Liver (tissue), 9 donors: Measurements from ENCODE around the gene ZNF101. TPM values are rescaled to one million over a fixed set of nuclear protein-coding genes. Genes with fewer than 3 reads are reported as not detected.

Experiments used
- DNase-seq: peaks from one replicate; pipeline ENCODE4 v3.0.0-alpha.2; 2017; ENCODE audit warnings: low spot score
- H3K27ac ChIP-seq, 2 donors: one replicate each; pipeline ENCODE4 v1.7.0; 2013; ENCODE audit warnings: inconsistent platforms in 2 of 2, low read length in 2 of 2, control low read depth in 1 of 2, low read depth in 1 of 2, mild to moderate bottlenecking in 1 of 2
- H3K27me3 ChIP-seq, 4 donors: one replicate each; pipeline versions ENCODE4 v1.6.1 to v1.7.0; 2013; ENCODE audit warnings: low read length in 3 of 4, inconsistent platforms in 1 of 4, mild to moderate bottlenecking in 1 of 4, moderate library complexity in 1 of 4; ENCODE audit not compliant: control insufficient read depth in 4 of 4, insufficient read depth in 4 of 4
- H3K36me3 ChIP-seq, 4 donors: one replicate each; pipeline versions ENCODE4 v1.6.1 to v1.7.0; 2013; ENCODE audit warnings: low read length in 3 of 4, mild to moderate bottlenecking in 3 of 4, low read depth in 1 of 4, moderate library complexity in 1 of 4; ENCODE audit not compliant: control insufficient read depth in 4 of 4, insufficient read depth in 3 of 4
- H3K4me1 ChIP-seq, 4 donors: one replicate each; pipeline versions ENCODE4 v1.6.1 to v1.7.0; 2013; ENCODE audit warnings: low read length in 3 of 4, mild to moderate bottlenecking in 3 of 4, moderate library complexity in 1 of 4; ENCODE audit not compliant: control insufficient read depth in 4 of 4, insufficient read depth in 4 of 4
- H3K4me3 ChIP-seq, 3 donors: one replicate each; pipeline versions ENCODE4 v1.6.1 to v1.7.0; 2013; ENCODE audit warnings: low read length in 3 of 3, control low read depth in 1 of 3, low read depth in 1 of 3, mild to moderate bottlenecking in 1 of 3
- H3K9ac ChIP-seq, 2 donors: one replicate each; pipeline ENCODE4 v1.7.0; 2013; ENCODE audit warnings: low read length in 2 of 2, mild to moderate bottlenecking in 2 of 2, moderate library complexity in 2 of 2, control low read depth in 1 of 2, low read depth in 1 of 2
- H3K9me3 ChIP-seq, 4 donors: one replicate each; pipeline versions ENCODE4 v1.6.1 to v1.7.0; 2013; ENCODE audit warnings: low read length in 3 of 4; ENCODE audit not compliant: control insufficient read depth in 4 of 4
- ATF3 ChIP-seq: IDR thresholded peaks from 2 replicates; pipeline ENCODE4 v1.6.1; 2016; ENCODE audit warnings: antibody characterized with exemption
- EGR1 ChIP-seq, 2 donors: IDR thresholded peaks; 2 replicates each; pipeline ENCODE4 v1.6.1; 2016 to 2018; ENCODE audit warnings: antibody characterized with exemption in 2 of 2, low read depth in 2 of 2
- FOXA2 ChIP-seq: IDR thresholded peaks from 2 replicates; pipeline ENCODE4 v1.6.1; 2016; ENCODE audit warnings: antibody characterized with exemption
- GABPA ChIP-seq, 2 donors: IDR thresholded peaks in 1 of 2; conservative IDR thresholded peaks in 1 of 2; 2 replicates each; pipeline ENCODE4 v1.6.1; 2016; ENCODE audit warnings: antibody characterized with exemption in 2 of 2, mild to moderate bottlenecking in 1 of 2, moderate library complexity in 1 of 2
- HNF4A ChIP-seq, 2 donors: conservative IDR thresholded peaks; 2 replicates each; pipeline ENCODE4 v1.6.1; 2016; ENCODE audit warnings: antibody characterized with exemption in 2 of 2, mild to moderate bottlenecking in 2 of 2
- HNF4G ChIP-seq: IDR thresholded peaks from 2 replicates; pipeline ENCODE4 v1.6.1; 2016; ENCODE audit warnings: antibody characterized with exemption
- JUND ChIP-seq, 2 donors: IDR thresholded peaks; 2 replicates each; pipeline ENCODE4 v1.6.1; 2016; ENCODE audit warnings: antibody characterized with exemption in 2 of 2
- MAX ChIP-seq: IDR thresholded peaks from 2 replicates; pipeline ENCODE4 v1.6.1; 2016; ENCODE audit warnings: antibody characterized with exemption
- NR2F2 ChIP-seq: IDR thresholded peaks from 2 replicates; pipeline ENCODE4 v1.6.1; 2016; ENCODE audit warnings: antibody characterized with exemption
- RAD21 ChIP-seq, 2 donors: IDR thresholded peaks; 2 replicates each; pipeline ENCODE4 v1.6.1; 2016; ENCODE audit warnings: antibody characterized with exemption in 2 of 2, mild to moderate bottlenecking in 2 of 2
- REST ChIP-seq: IDR thresholded peaks from 2 replicates; pipeline ENCODE4 v1.6.1; 2016; ENCODE audit warnings: antibody characterized with exemption, mild to moderate bottlenecking
- RXRA ChIP-seq, 2 donors: IDR thresholded peaks; 2 replicates each; pipeline ENCODE4 v1.6.1; 2017 to 2018; ENCODE audit warnings: antibody characterized with exemption in 2 of 2, mild to moderate bottlenecking in 1 of 2
- SP1 ChIP-seq: IDR thresholded peaks from 2 replicates; pipeline ENCODE4 v1.6.1; 2018; ENCODE audit warnings: antibody characterized with exemption, mild to moderate bottlenecking
- TAF1 ChIP-seq: conservative IDR thresholded peaks from 2 replicates; pipeline ENCODE4 v1.6.1; 2016; ENCODE audit warnings: antibody characterized with exemption, mild to moderate bottlenecking
- YY1 ChIP-seq: IDR thresholded peaks from 2 replicates; pipeline ENCODE4 v1.6.1; 2016; ENCODE audit warnings: antibody characterized with exemption, mild to moderate bottlenecking
- ZBTB33 ChIP-seq: IDR thresholded peaks from 2 replicates; pipeline ENCODE4 v1.6.1; 2016; ENCODE audit warnings: antibody characterized with exemption
- WGBS: extraction: QIAGEN DNeasy Blood & Tissue Kit; methylation state at CpG from one replicate; pipeline ENCODE4 v1.1.7; 2013; 5-methylcytosine and 5-hydroxymethylcytosine counted together
- polyA plus RNA-seq, 2 donors: library from polyadenylated mRNA; stranded (reverse) in 1 of 2; unstranded in 1 of 2; fragments of 200-250 nt in 1 of 2; fragments of >200 nt in 1 of 2; fragmentation: Nextera tagmentation in 1 of 2; extraction: Ambion mirVana in 1 of 2; gene quantifications; one replicate each; pipeline versions ENCODE4 v1.2.1 to v1.2.3, GENCODE V29; 2013 to 2015
- total RNA-seq, 2 donors: library from RNA; depleted of rRNA; stranded (reverse); fragments of >200 nt; gene quantifications; one replicate each; pipeline ENCODE4 v1.2.3, GENCODE V29; 2014
- donor health status: healthy.
- donor health status: healthy.
- donor health status: healthy.
- donor health status: healthy.
- donor health status: healthy.

The ZNF101 gene
- total and polyA plus RNA-seq, 4 donors, result 1.5 to 6.9 (median 3.5) TPM

DNA sequence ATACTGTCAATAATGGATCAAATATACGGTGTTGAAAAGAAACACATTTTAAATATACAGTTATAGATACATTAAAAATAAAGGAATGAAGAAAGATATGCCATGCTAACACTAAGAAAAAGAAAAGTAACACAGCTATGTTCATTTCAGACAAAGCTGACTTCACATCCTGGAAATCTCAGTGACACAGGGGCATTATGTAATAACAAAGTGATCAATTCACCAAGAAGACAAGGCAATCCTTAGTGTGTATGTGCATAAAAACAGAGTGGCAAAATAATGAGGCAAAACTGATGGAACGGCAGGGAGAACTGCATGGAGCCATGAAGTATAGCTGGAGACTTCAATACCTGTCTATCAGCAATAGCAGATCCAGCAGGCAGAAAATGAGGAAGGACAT lies 51.2 kb downstream of the ZNF101 start:
- Histone ChIP-seq H3K9ac (no peak overlapping the region), H3K27ac (no peak overlapping the region), H3K27me3 (no peaks in the 10 kb centered on the region), H3K4me1 (no peaks in the 10 kb centered on the region), H3K36me3 (peaks cover 0 to 4% (median under 1%) of the 10 kb centered on the region in 4 donors), H3K9me3 (peaks cover 12 to 42% (median 28%) of the 10 kb centered on the region in 4 donors), H3K4me3 (peak overlapping the region in 2 of 3 donors; percentile 14 to 23)
- no peak for DNase-seq
- WGBS, result 92% methylated on average over 2 of the region's 2 CpGs
- TF ChIP-seq JUND (IDR thresholded peaks at IDR 0.05) (no peak), HNF4G (no peak), ZBTB33 (no peak), REST (no peak)

DNA sequence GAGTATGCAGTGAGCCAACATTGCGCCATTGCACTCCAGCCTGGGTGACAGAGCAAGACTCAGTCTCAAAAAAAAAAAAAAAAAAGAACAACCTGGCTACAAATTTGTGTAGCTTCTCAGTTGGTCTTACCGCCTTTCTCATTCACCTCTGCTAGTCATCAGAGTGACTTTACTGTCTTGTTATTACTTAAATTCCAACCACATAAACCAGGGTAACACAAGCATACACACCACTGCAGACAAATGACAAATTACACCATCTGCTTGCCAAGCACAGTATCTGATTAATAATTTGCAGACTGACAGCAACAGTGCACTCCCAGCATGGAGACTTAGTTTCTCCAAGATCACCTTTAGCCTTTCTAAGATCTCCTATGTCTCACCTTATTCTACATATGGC lies 53.3 kb downstream of the ZNF101 start:
- Histone ChIP-seq H3K27ac (no peak overlapping the region), H3K9me3 (peaks cover 7 to 30% (median 18%) of the 10 kb centered on the region in 4 donors), H3K27me3 (no peaks in the 10 kb centered on the region), H3K36me3 (peaks cover 0 to 4% (median under 1%) of the 10 kb centered on the region in 4 donors), H3K9ac (no peak overlapping the region), H3K4me3 (no peak overlapping the region), H3K4me1 (no peaks in the 10 kb centered on the region)
- no peak for TF ChIP-seq HNF4A (conservative IDR thresholded peaks at IDR 0.05)
- no peak for TF ChIP-seq EGR1 (IDR thresholded peaks at IDR 0.05; ENCODE audit: low read depth in 2 of 2)
- TF ChIP-seq REST, result no peak
- TF ChIP-seq GABPA (IDR thresholded peaks at IDR 0.05 in 1 of 2, conservative IDR thresholded peaks at IDR 0.05 in 1 of 2), result no peak
- TF ChIP-seq ATF3, result no peak
- no peak for TF ChIP-seq YY1
- no peak for TF ChIP-seq MAX
- TF ChIP-seq JUND (IDR thresholded peaks at IDR 0.05), result no peak
- no peak for TF ChIP-seq HNF4G
- no peak for TF ChIP-seq TAF1
- no peak for TF ChIP-seq RXRA (IDR thresholded peaks at IDR 0.05)
- no peak for TF ChIP-seq NR2F2
- TF ChIP-seq FOXA2, result no peak
- TF ChIP-seq RAD21 (IDR thresholded peaks at IDR 0.05), result no peak
- no peak for TF ChIP-seq SP1
- no peak for DNase-seq
- WGBS, result 97% methylated on average over 2 of the region's 2 CpGs
